Measurements from ENCODE around the gene PLTP. TPM values are rescaled to one million over a fixed set of nuclear protein-coding genes. Genes with fewer than 3 reads are reported as not detected.

Gene PLTP
- total and polyA plus RNA-seq, 2 of the 13 experiments (the other 11 are each of a cell fraction or from before 2014, with no cell fraction given), result 16.9 to 28.6 TPM

DNA sequence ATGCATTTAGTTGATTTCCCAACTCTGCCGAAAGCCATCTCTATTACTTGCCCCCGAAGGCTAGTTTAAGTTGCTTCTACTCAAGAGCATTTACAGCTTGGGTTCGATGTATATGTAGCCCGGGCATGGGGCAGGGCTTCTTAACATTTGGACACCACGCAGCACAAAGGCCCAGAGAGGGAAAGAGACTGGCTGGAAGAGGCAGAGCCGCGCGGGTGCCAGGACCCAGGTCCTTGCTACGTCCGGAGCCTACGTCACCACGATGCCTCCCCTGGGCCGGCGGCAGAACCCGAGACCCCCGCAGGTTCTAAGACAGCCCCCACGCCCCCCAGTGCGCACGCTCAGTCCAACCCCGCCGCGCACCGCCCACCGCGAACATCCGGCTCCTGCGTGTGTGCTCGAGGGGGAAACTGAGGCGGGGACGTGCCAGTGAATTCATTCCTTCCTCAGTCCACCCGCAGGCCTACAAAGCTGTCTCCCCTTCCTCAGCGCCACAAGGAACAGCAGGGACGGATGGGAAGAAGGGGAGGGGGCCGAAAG is 22.2 kb upstream of the PLTP start (continued):
- TF ChIP-seq ZNF333 (CRISPR knock-in tag; IDR thresholded peaks at IDR 0.05; ENCODE audit: borderline replicate concordance), result no peak
- TF ChIP-seq, protein P1, sequence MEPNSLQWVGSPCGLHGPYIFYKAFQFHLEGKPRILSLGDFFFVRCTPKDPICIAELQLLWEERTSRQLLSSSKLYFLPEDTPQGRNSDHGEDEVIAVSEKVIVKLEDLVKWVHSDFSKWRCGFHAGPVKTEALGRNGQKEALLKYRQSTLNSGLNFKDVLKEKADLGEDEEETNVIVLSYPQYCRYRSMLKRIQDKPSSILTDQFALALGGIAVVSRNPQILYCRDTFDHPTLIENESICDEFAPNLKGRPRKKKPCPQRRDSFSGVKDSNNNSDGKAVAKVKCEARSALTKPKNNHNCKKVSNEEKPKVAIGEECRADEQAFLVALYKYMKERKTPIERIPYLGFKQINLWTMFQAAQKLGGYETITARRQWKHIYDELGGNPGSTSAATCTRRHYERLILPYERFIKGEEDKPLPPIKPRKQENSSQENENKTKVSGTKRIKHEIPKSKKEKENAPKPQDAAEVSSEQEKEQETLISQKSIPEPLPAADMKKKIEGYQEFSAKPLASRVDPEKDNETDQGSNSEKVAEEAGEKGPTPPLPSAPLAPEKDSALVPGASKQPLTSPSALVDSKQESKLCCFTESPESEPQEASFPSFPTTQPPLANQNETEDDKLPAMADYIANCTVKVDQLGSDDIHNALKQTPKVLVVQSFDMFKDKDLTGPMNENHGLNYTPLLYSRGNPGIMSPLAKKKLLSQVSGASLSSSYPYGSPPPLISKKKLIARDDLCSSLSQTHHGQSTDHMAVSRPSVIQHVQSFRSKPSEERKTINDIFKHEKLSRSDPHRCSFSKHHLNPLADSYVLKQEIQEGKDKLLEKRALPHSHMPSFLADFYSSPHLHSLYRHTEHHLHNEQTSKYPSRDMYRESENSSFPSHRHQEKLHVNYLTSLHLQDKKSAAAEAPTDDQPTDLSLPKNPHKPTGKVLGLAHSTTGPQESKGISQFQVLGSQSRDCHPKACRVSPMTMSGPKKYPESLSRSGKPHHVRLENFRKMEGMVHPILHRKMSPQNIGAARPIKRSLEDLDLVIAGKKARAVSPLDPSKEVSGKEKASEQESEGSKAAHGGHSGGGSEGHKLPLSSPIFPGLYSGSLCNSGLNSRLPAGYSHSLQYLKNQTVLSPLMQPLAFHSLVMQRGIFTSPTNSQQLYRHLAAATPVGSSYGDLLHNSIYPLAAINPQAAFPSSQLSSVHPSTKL (CRISPR knock-in tag; IDR thresholded peaks at IDR 0.05), result no peak
- peak; percentile 87; the same call in 1 of the 2 replicates for TF ChIP-seq ATF7-NPFF (CRISPR knock-in tag; IDR thresholded peaks at IDR 0.05; ENCODE audit: low read depth)
- no peak for TF ChIP-seq POLR2AphosphoS2 (IDR thresholded peaks at IDR 0.05; ENCODE audit: low read depth, low read length)
- TF ChIP-seq RAD51 (IDR thresholded peaks at IDR 0.05; ENCODE audit: borderline replicate concordance), result no peak
- TF ChIP-seq, protein P2, sequence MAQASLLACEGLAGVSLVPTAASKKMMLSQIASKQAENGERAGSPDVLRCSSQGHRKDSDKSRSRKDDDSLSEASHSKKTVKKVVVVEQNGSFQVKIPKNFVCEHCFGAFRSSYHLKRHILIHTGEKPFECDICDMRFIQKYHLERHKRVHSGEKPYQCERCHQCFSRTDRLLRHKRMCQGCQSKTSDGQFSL (CRISPR knock-in tag; IDR thresholded peaks at IDR 0.05), result no peak
- peak; percentile 39 for TF ChIP-seq REL (CRISPR knock-in tag; conservative IDR thresholded peaks at IDR 0.05)
- TF ChIP-seq, protein P3, sequence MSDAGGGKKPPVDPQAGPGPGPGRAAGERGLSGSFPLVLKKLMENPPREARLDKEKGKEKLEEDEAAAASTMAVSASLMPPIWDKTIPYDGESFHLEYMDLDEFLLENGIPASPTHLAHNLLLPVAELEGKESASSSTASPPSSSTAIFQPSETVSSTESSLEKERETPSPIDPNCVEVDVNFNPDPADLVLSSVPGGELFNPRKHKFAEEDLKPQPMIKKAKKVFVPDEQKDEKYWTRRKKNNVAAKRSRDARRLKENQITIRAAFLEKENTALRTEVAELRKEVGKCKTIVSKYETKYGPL (CRISPR knock-in tag; IDR thresholded peaks at IDR 0.05), result no peak
- TF ChIP-seq PCBP1 (IDR thresholded peaks at IDR 0.05; ENCODE audit: borderline replicate concordance, low read depth, low read length), result no peak
- TF ChIP-seq, protein P4, sequence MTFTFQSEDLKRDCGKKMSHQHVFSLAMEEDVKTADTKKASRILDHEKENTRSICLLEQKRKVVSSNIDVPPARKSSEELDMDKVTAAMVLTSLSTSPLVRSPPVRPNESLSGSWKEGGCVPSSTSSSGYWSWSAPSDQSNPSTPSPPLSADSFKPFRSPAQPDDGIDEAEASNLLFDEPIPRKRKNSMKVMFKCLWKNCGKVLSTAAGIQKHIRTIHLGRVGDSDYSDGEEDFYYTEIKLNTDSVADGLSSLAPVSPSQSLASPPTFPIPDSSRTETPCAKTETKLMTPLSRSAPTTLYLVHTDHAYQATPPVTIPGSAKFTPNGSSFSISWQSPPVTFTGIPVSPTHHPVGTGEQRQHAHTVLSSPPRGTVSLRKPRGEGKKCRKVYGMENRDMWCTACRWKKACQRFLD (CRISPR knock-in tag; IDR thresholded peaks at IDR 0.05; ENCODE audit: borderline replicate concordance), result no peak; the same call in 1 of the 2 replicates
- TF ChIP-seq ZNF572 (CRISPR knock-in tag; IDR thresholded peaks at IDR 0.05), result peak; percentile 53; the same call in 1 of the 2 replicates
- peak; percentile 91 for TF ChIP-seq ZNF543 (CRISPR knock-in tag; IDR thresholded peaks at IDR 0.05)
- TF ChIP-seq, protein P5, sequence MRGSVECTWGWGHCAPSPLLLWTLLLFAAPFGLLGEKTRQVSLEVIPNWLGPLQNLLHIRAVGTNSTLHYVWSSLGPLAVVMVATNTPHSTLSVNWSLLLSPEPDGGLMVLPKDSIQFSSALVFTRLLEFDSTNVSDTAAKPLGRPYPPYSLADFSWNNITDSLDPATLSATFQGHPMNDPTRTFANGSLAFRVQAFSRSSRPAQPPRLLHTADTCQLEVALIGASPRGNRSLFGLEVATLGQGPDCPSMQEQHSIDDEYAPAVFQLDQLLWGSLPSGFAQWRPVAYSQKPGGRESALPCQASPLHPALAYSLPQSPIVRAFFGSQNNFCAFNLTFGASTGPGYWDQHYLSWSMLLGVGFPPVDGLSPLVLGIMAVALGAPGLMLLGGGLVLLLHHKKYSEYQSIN (CRISPR knock-in tag; IDR thresholded peaks at IDR 0.05; ENCODE audit: borderline replicate concordance), result no peak
- peak; percentile 83 for TF ChIP-seq CREB1 (IDR thresholded peaks at IDR 0.05)
- TF ChIP-seq CREB1 (CRISPR knock-in tag; IDR thresholded peaks at IDR 0.05), result peak; percentile 64
- peak; percentile 95 for TF ChIP-seq ZNF44 (CRISPR knock-in tag; IDR thresholded peaks at IDR 0.05)
- no peak for TF ChIP-seq MYC (CRISPR knock-in tag; IDR thresholded peaks at IDR 0.05; ENCODE audit: borderline replicate concordance)
- TF ChIP-seq, protein P6, sequence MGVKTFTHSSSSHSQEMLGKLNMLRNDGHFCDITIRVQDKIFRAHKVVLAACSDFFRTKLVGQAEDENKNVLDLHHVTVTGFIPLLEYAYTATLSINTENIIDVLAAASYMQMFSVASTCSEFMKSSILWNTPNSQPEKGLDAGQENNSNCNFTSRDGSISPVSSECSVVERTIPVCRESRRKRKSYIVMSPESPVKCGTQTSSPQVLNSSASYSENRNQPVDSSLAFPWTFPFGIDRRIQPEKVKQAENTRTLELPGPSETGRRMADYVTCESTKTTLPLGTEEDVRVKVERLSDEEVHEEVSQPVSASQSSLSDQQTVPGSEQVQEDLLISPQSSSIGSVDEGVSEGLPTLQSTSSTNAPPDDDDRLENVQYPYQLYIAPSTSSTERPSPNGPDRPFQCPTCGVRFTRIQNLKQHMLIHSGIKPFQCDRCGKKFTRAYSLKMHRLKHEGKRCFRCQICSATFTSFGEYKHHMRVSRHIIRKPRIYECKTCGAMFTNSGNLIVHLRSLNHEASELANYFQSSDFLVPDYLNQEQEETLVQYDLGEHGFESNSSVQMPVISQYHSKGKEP (CRISPR knock-in tag; IDR thresholded peaks at IDR 0.05), result no peak; the same call in 1 of the 2 replicates
- TF ChIP-seq XBP1 (CRISPR knock-in tag; IDR thresholded peaks at IDR 0.05), result 0 out of 2 replicates have a peak, but pooled peaks have one; percentile 21
- 0 out of 2 replicates have a peak, but pooled peaks have one; percentile 53 for TF ChIP-seq ZSCAN21 (CRISPR knock-in tag; IDR thresholded peaks at IDR 0.05; ENCODE audit: borderline replicate concordance)

Measured in HepG2 (cell line).